ENCODE results near the gene LRRC23. TPM values are rescaled to one million over a fixed set of nuclear protein-coding genes. Genes with fewer than 3 reads are reported as not detected.

Gene LRRC23
- total and polyA plus RNA-seq, 12 donors, result 6.9 to 29.0 (median 13.1) TPM

GRCh38 chr12:6927379-6928021 lies 22.9 kb downstream of the LRRC23 start, which contains the start of gene ATN1:
ATN1 (plus strand) TSS chr12:6927959; CDS start chr12:6934002, 6,043 bp downstream.
- intact Hi-C loops (cut with DNase I), result no loop called here
- Histone ChIP-seq H3K27ac (peak within 1 kb of the TSS; percentile 87 to 98 (median 93)), H3K4me3 (peak within 1 kb of the TSS; percentile 41 to 91 (median 84)), H3K36me3 (replicated peaks in 1 of 2) (no peaks in the 10 kb centered on the region), H3K27me3 (no peaks in the 10 kb centered on the region), H3K9me3 (replicated peaks in 1 of 3) (no peaks in the 10 kb centered on the region), H3K4me1 (replicated peaks in 1 of 2) (peaks cover 51 to 68% of the 10 kb centered on the region in 2 donors)
- TF ChIP-seq CTCF (IDR thresholded peaks at IDR 0.05) (no peak), POLR2A (IDR thresholded peaks at IDR 0.05) (peak; percentile 61 to 78)
- 0 to 1% (median 0%) methylated on average over 27 to 66 of the region's 66 CpGs for WGBS, 4 donors
- peak; percentile 89 to 95 (median 91) for DNase-seq

- DNase-seq, result no peak
- Histone ChIP-seq H3K4me1 (replicated peaks in 1 of 2) (peaks cover 51 to 74% of the 10 kb centered on the region in 2 donors), H3K9me3 (replicated peaks in 1 of 3) (no peaks in the 10 kb centered on the region), H3K4me3 (peak overlapping the region; percentile 40 to 91 (median 76)), H3K36me3 (replicated peaks in 1 of 2) (peaks cover 0 to 2% of the 10 kb centered on the region in 2 donors), H3K27ac (peak overlapping the region; percentile 54 to 98 (median 93)), H3K27me3 (no peaks in the 10 kb centered on the region)
- intact Hi-C loops (cut with DNase I), result no loop called here
- 1 to 5% (median 2%) methylated on average over 11 to 79 of the region's 79 CpGs for WGBS, 4 donors
- TF ChIP-seq CTCF (IDR thresholded peaks at IDR 0.05) (no peak), POLR2A (IDR thresholded peaks at IDR 0.05) (no peak)
Measured at GRCh38 chr12:6928022-6928702, 23.5 kb downstream of the LRRC23 start.

- no peak for DNase-seq
Measured at GRCh38 chr12:6928703-6929407, 24.2 kb downstream of the LRRC23 start.

More at GRCh38 chr12:6928703-6929407, 24.2 kb downstream of the LRRC23 start:
- peak overlapping the region; percentile 54 to 98 (median 93) for H3K27ac ChIP-seq
- H3K4me1 ChIP-seq (replicated peaks in 1 of 2), result peaks cover 51 to 76% of the 10 kb centered on the region in 2 donors
- peak overlapping the region; percentile 40 to 91 (median 76) for H3K4me3 ChIP-seq
- 2 to 6% (median 5%) methylated on average over 19 of the region's 19 CpGs for WGBS, 4 donors
- peaks cover 0 to 6% of the 10 kb centered on the region in 2 donors for H3K36me3 ChIP-seq (replicated peaks in 1 of 2)
- H3K9me3 ChIP-seq (replicated peaks in 1 of 3), result no peaks in the 10 kb centered on the region
- H3K27me3 ChIP-seq, result no peaks in the 10 kb centered on the region
- intact Hi-C loops (cut with DNase I), result no loop called here
- no peak for TF ChIP-seq CTCF (IDR thresholded peaks at IDR 0.05)
- TF ChIP-seq POLR2A (IDR thresholded peaks at IDR 0.05), result no peak

All from adrenal gland (tissue), 12 donors.